ENCODE results near the gene RGS7BP. TPM values are rescaled to one million over a fixed set of nuclear protein-coding genes. Genes with fewer than 3 reads are reported as not detected.

Gene RGS7BP
- total and polyA plus RNA-seq, 4 donors: 0.04 to 3.3 (median 1.4) TPM

DNA sequence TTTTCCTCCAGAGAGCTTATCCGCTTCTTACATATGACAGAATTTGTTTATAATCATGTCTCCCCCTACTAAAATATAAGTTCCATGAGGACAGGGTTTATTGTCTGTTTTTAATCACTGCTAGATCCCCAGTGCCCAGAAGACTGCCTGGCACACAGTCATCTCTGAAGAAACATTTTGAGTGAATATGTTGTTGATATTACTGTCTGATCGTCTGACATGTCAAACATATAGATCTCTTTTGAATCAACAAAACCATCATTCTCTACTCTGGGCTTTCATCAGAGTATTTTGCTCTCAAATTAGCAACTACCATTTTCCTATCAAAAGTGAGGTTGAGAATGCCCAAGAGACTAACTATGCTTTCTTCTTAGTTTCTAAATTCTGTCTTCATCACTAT is 117.2 kb downstream of the RGS7BP start:
- ATAC-seq (ENCODE audit: insufficient read depth, low FRiP score) (no peak), DNase-seq (no peak)
- 74 to 93% methylated on average over 2 of the region's 2 CpGs for WGBS, 2 donors
- Histone ChIP-seq H3K4me3 (no peak overlapping the region), H3K36me3 (ENCODE audit: control insufficient read depth in 4 of 4, insufficient read depth in 4 of 4, low read length in 4 of 4) (no peaks in the 10 kb centered on the region), H3K27me3 (ENCODE audit: control insufficient read depth in 3 of 3, insufficient read depth in 3 of 3, low read length in 2 of 3) (no peaks in the 10 kb centered on the region), H3K27ac (ENCODE audit: low read depth in 1 of 2, low read length in 1 of 2) (no peak overlapping the region), H3K9ac (ENCODE audit: insufficient read depth in 1 of 2, low read length in 2 of 2) (no peak overlapping the region), H3K9me3 (ENCODE audit: control insufficient read depth in 4 of 4, insufficient read depth in 3 of 4, low read length in 3 of 4) (no peaks in the 10 kb centered on the region), H3K4me1 (ENCODE audit: control insufficient read depth in 5 of 5, insufficient read depth in 5 of 5, low read length in 5 of 5) (peaks cover 0 to 9% (median 0%) of the 10 kb centered on the region in 5 donors)
- TF ChIP-seq, protein P1, sequence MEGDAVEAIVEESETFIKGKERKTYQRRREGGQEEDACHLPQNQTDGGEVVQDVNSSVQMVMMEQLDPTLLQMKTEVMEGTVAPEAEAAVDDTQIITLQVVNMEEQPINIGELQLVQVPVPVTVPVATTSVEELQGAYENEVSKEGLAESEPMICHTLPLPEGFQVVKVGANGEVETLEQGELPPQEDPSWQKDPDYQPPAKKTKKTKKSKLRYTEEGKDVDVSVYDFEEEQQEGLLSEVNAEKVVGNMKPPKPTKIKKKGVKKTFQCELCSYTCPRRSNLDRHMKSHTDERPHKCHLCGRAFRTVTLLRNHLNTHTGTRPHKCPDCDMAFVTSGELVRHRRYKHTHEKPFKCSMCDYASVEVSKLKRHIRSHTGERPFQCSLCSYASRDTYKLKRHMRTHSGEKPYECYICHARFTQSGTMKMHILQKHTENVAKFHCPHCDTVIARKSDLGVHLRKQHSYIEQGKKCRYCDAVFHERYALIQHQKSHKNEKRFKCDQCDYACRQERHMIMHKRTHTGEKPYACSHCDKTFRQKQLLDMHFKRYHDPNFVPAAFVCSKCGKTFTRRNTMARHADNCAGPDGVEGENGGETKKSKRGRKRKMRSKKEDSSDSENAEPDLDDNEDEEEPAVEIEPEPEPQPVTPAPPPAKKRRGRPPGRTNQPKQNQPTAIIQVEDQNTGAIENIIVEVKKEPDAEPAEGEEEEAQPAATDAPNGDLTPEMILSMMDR (IDR thresholded peaks at IDR 0.05; ENCODE audit: control extremely low read depth, extremely low read depth): no peak

DNA sequence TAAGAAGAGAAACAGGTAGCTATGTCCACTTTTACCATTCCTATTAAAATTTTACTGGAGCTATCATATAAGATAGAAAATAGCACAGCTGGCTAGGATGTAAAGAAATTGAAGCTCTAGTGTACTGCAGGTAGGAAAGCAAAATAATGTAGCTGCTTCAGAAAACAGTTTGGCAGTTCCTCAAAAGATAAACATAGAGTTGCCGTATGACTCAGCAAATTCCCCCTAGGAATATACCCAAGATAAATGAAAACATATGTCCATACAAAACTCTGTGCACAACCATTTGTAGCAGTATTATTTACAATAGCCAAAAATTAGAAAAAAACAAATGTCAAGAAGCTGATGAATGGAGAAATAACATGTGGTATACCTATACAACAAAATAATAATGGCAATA is 119.9 kb downstream of the RGS7BP start:
- WGBS, 2 donors: 82 to 89% methylated on average over 1 of the region's 1 CpG
- TF ChIP-seq, protein P1 (IDR thresholded peaks at IDR 0.05; ENCODE audit: control extremely low read depth, extremely low read depth): no peak
- no peaks in the 10 kb centered on the region for H3K36me3 ChIP-seq (ENCODE audit: control insufficient read depth in 4 of 4, insufficient read depth in 4 of 4, low read length in 4 of 4)
- ATAC-seq (ENCODE audit: insufficient read depth, low FRiP score) (no peak), DNase-seq (no peak)
- no peaks in the 10 kb centered on the region for H3K9me3 ChIP-seq (ENCODE audit: control insufficient read depth in 4 of 4, insufficient read depth in 3 of 4, low read length in 3 of 4)
- H3K27me3 ChIP-seq (ENCODE audit: control insufficient read depth in 3 of 3, insufficient read depth in 3 of 3, low read length in 2 of 3): no peaks in the 10 kb centered on the region
- H3K4me1 ChIP-seq (ENCODE audit: control insufficient read depth in 5 of 5, insufficient read depth in 5 of 5, low read length in 5 of 5): peaks cover 0 to 6% (median 0%) of the 10 kb centered on the region in 5 donors
- no peak overlapping the region for H3K27ac ChIP-seq (ENCODE audit: low read depth in 1 of 2, low read length in 1 of 2)
- no peak overlapping the region for H3K4me3 ChIP-seq
- H3K9ac ChIP-seq (ENCODE audit: insufficient read depth in 1 of 2, low read length in 2 of 2): no peak overlapping the region

DNA sequence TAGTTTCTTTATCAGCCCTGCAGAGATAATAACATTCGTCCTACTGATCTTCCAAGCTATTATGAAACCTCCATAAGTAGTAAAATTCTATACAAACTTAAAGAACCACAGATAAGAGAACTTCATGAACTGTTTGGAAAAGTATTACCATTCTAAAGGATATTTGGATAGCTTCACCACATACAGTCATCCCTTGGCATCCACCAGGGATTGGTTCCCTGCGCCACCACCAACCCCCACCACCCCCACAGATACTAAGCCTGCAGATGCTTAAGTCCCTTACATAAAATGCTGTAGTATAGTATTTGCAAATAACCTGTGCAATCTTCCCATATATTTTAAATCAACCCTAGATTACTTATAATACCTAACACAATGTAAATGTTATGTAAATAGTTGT is 123.1 kb downstream of the RGS7BP start:
- WGBS, 2 donors: 76 to 81% methylated on average over 2 of the region's 2 CpGs
- Histone ChIP-seq H3K4me1 (ENCODE audit: control insufficient read depth in 5 of 5, insufficient read depth in 5 of 5, low read length in 5 of 5) (peaks cover 0 to 13% (median 0%) of the 10 kb centered on the region in 5 donors), H3K4me3 (no peak overlapping the region), H3K9me3 (ENCODE audit: control insufficient read depth in 4 of 4, insufficient read depth in 3 of 4, low read length in 3 of 4) (no peaks in the 10 kb centered on the region), H3K27ac (ENCODE audit: low read depth in 1 of 2, low read length in 1 of 2) (no peak overlapping the region), H3K9ac (ENCODE audit: insufficient read depth in 1 of 2, low read length in 2 of 2) (no peak overlapping the region), H3K36me3 (ENCODE audit: control insufficient read depth in 4 of 4, insufficient read depth in 4 of 4, low read length in 4 of 4) (no peaks in the 10 kb centered on the region), H3K27me3 (ENCODE audit: control insufficient read depth in 3 of 3, insufficient read depth in 3 of 3, low read length in 2 of 3) (no peaks in the 10 kb centered on the region)
- no peak for DNase-seq
- ATAC-seq (ENCODE audit: insufficient read depth, low FRiP score): no peak
- TF ChIP-seq, protein P1 (IDR thresholded peaks at IDR 0.05; ENCODE audit: control extremely low read depth, extremely low read depth): no peak

DNA sequence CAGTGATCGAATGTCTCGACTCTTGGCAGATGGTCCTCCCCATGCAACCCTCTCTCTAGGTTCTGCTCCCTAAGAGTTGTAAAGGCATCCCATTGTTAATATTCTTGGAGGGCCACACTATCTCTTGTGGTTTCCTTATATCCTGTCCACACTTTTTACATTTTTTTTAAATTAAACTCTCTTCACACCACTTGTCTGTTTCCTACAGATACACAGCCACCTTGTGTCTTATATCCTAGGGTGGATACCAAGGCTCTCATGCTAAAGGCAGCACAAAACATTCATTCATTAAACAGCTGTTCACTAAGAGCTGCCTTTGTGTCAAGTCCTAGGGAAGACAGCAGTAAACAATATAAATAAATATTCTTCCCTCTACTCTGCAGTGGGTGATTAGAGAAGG is 124.0 kb downstream of the RGS7BP start:
- 84 to 94% methylated on average over 2 of the region's 2 CpGs for WGBS, 2 donors

More for the DNA sequence above, 124.0 kb downstream of the RGS7BP start:
- Histone ChIP-seq H3K4me1 (ENCODE audit: control insufficient read depth in 5 of 5, insufficient read depth in 5 of 5, low read length in 5 of 5) (peaks cover 0 to 17% (median 0%) of the 10 kb centered on the region in 5 donors), H3K4me3 (no peak overlapping the region), H3K9me3 (ENCODE audit: control insufficient read depth in 4 of 4, insufficient read depth in 3 of 4, low read length in 3 of 4) (no peaks in the 10 kb centered on the region), H3K27me3 (ENCODE audit: control insufficient read depth in 3 of 3, insufficient read depth in 3 of 3, low read length in 2 of 3) (no peaks in the 10 kb centered on the region), H3K36me3 (ENCODE audit: control insufficient read depth in 4 of 4, insufficient read depth in 4 of 4, low read length in 4 of 4) (no peaks in the 10 kb centered on the region), H3K27ac (ENCODE audit: low read depth in 1 of 2, low read length in 1 of 2) (no peak overlapping the region), H3K9ac (ENCODE audit: insufficient read depth in 1 of 2, low read length in 2 of 2) (no peak overlapping the region)
- ATAC-seq (ENCODE audit: insufficient read depth, low FRiP score) (no peak), DNase-seq (no peak)
- TF ChIP-seq, protein P1 (IDR thresholded peaks at IDR 0.05; ENCODE audit: control extremely low read depth, extremely low read depth): no peak
